Spleen (tissue), 11 donors: ENCODE measurements around the gene HNF1A. TPM values are rescaled to one million over a fixed set of nuclear protein-coding genes. Genes with fewer than 3 reads are reported as not detected.

Experiments used
- DNase-seq: peaks from one replicate; pipeline ENCODE4 v3.0.0-alpha.2; 2020
- H3K27ac ChIP-seq, 8 donors: fragments of 200-600 bp; sonication (generic) in 7 of 8; 1 replicate in 4 of 8; 2 replicates in 4 of 8; pipeline versions ENCODE4 v1.5.0 to v1.8.0; 2016 to 2021; ENCODE audit warnings: inconsistent platforms in 4 of 8, mild to moderate bottlenecking in 4 of 8, moderate library complexity in 1 of 8
- H3K27me3 ChIP-seq, 7 donors: fragments of 200-600 bp; sonication (generic) in 6 of 7; replicated peaks in 1 of 7; 1 replicate in 4 of 7; 2 replicates in 3 of 7; pipeline versions ENCODE4 v1.5.0 to v1.8.0; 2016 to 2021; ENCODE audit warnings: inconsistent platforms in 3 of 7, mild to moderate bottlenecking in 1 of 7
- H3K36me3 ChIP-seq, 6 donors: fragments of 200-600 bp; sonication (generic) in 5 of 6; 1 replicate in 4 of 6; 2 replicates in 2 of 6; pipeline versions ENCODE4 v1.5.0 to v1.8.0; 2016 to 2021; ENCODE audit warnings: inconsistent platforms in 2 of 6
- H3K4me1 ChIP-seq, 6 donors: fragments of 200-600 bp; sonication (generic) in 5 of 6; 1 replicate in 3 of 6; 2 replicates in 3 of 6; pipeline versions ENCODE4 v1.5.0 to v1.8.0; 2016 to 2021; ENCODE audit warnings: inconsistent platforms in 3 of 6
- H3K4me3 ChIP-seq, 8 donors: fragments of 200-600 bp; sonication (generic) in 7 of 8; 1 replicate in 4 of 8; 2 replicates in 4 of 8; pipeline versions ENCODE4 v1.5.0 to v1.8.0; 2016 to 2021; ENCODE audit warnings: inconsistent platforms in 4 of 8, mild to moderate bottlenecking in 4 of 8, moderate library complexity in 2 of 8
- H3K9me3 ChIP-seq, 8 donors: fragments of 200-600 bp; sonication (generic) in 7 of 8; 1 replicate in 4 of 8; 2 replicates in 4 of 8; pipeline versions ENCODE4 v1.5.0 to v1.8.0; 2016 to 2021; ENCODE audit warnings: inconsistent platforms in 4 of 8
- CTCF ChIP-seq, 11 experiments: fragments of 200-600 bp in 7 of 11; fragments of 450-650 bp in 4 of 11; sonication (generic) in 4 of 11; IDR thresholded peaks in 8 of 11; conservative IDR thresholded peaks in 3 of 11; 1 replicate in 7 of 11; 2 replicates in 4 of 11; pipeline versions ENCODE4 v1.4.0 to v1.8.0; 2016 to 2021; ENCODE audit warnings: antibody characterized with exemption in 11 of 11, inconsistent platforms in 4 of 11, mild to moderate bottlenecking in 1 of 11
- POLR2A ChIP-seq, 3 donors: fragments of 450-650 bp; IDR thresholded peaks; one replicate each; pipeline ENCODE4 v1.5.1; 2017; ENCODE audit warnings: antibody characterized with exemption in 3 of 3, mild to moderate bottlenecking in 1 of 3
- POLR2AphosphoS5 ChIP-seq, 3 donors: sonication (generic); formaldehyde crosslinking; IDR thresholded peaks; one replicate each; pipeline ENCODE4 v1.5.1; 2017; ENCODE audit warnings: antibody characterized with exemption in 3 of 3
- WGBS, 5 donors: extraction: QIAGEN DNeasy Blood & Tissue Kit in 3 of 5; methylation state at CpG; one replicate each; pipeline versions ENCODE4 v1.1.5 to v1.1.7; 2013 to 2018; 5-methylcytosine and 5-hydroxymethylcytosine counted together
- intact Hi-C: fragments of 100-400 bp; cut with DNase I; formaldehyde crosslinking; loops from one replicate; pipeline ENCODE4 v1.15.0; 2023; ENCODE audit warnings: low total_unique reads
- polyA plus RNA-seq, 3 donors: library from polyadenylated mRNA; stranded (reverse); fragments of 200-250 nt; gene quantifications; one replicate each; pipeline ENCODE4 v1.2.1, GENCODE V29; 2013
- total RNA-seq, 7 donors: library from RNA; depleted of rRNA in 3 of 7; stranded (reverse); fragments of >200 nt in 3 of 7; fragmentation: NEBNext Ultra II Directional in 4 of 7; extraction: Animal tissue kit (Norgen Biotek cat#: 25700) in 4 of 7; gene quantifications; one replicate each; pipeline versions ENCODE4 v1.1.0 to v1.2.1, GENCODE V29; 2016 to 2021
- donor health status: healthy with polysubstance abuse.
- donor health status: DM: no; HTN: no; CAD: no; lungs with moderate emphysema.
- donor health status: DM: no; HTN: no; CAD: no.
- donor health status: Bipolar disorder and iron deficiency.
- donor health status: healthy.
- donor health status: DM: no; HTN: no; CAD: no.
- donor health status: DM: yes; HTN: yes; CAD: no.

The HNF1A gene
- total and polyA plus RNA-seq, 10 donors: not detected

- Histone ChIP-seq H3K36me3 (peaks cover 0 to 53% (median under 1%) of the 10 kb centered on the region in 6 donors), H3K27ac (peak overlapping the region in 3 of 8 donors; percentile 36 to 81 (median 65)), H3K9me3 (no peaks in the 10 kb centered on the region), H3K27me3 (no peaks in the 10 kb centered on the region), H3K4me1 (peaks cover 0 to 5% (median 0%) of the 10 kb centered on the region in 6 donors), H3K4me3 (no peak overlapping the region)
- TF ChIP-seq POLR2AphosphoS5 (IDR thresholded peaks at IDR 0.05): no peak
- no peak for TF ChIP-seq POLR2A (IDR thresholded peaks at IDR 0.05)
- TF ChIP-seq CTCF (IDR thresholded peaks at IDR 0.05 in 8 of 11, conservative IDR thresholded peaks at IDR 0.05 in 3 of 11): no peak
- intact Hi-C loops: no loop called here
- DNase-seq: no peak
- WGBS, 5 donors: 91 to 98% (median 95%) methylated on average over 11 of the region's 11 CpGs
These were observed 47.3 kb downstream of the HNF1A start for GRCh38 chr12:121025442-121026226.

- H3K4me1 ChIP-seq: peaks cover 0 to 5% (median 0%) of the 10 kb centered on the region in 6 donors
- intact Hi-C loops: no loop called here
- H3K9me3 ChIP-seq: no peaks in the 10 kb centered on the region
- H3K4me3 ChIP-seq: no peak overlapping the region
- peaks cover 0 to 53% (median 4%) of the 10 kb centered on the region in 6 donors for H3K36me3 ChIP-seq
- TF ChIP-seq POLR2AphosphoS5 (IDR thresholded peaks at IDR 0.05) (no peak), POLR2A (IDR thresholded peaks at IDR 0.05) (no peak), CTCF (IDR thresholded peaks at IDR 0.05 in 8 of 11, conservative IDR thresholded peaks at IDR 0.05 in 3 of 11) (no peak)
- no peak for DNase-seq
- H3K27me3 ChIP-seq: no peaks in the 10 kb centered on the region
- peak overlapping the region in 3 of 8 donors; percentile 33 to 81 (median 65) for H3K27ac ChIP-seq
- 82 to 94% (median 90%) methylated on average over 10 of the region's 10 CpGs for WGBS, 5 donors
These were observed 48.1 kb downstream of the HNF1A start for GRCh38 chr12:121026274-121027045.

- TF ChIP-seq POLR2AphosphoS5 (IDR thresholded peaks at IDR 0.05) (no peak), CTCF (IDR thresholded peaks at IDR 0.05 in 8 of 11, conservative IDR thresholded peaks at IDR 0.05 in 3 of 11) (no peak), POLR2A (IDR thresholded peaks at IDR 0.05) (no peak)
- intact Hi-C loops: no loop called here
- H3K4me3 ChIP-seq: no peak overlapping the region
- WGBS, 5 donors: 79 to 88% (median 84%) methylated on average over 10 of the region's 10 CpGs
- peaks cover 0 to 7% (median 0%) of the 10 kb centered on the region in 7 donors for H3K27me3 ChIP-seq
- H3K4me1 ChIP-seq: peaks cover under 1 to 33% (median 21%) of the 10 kb centered on the region in 6 donors
- peaks cover 0 to 60% (median 4%) of the 10 kb centered on the region in 6 donors for H3K36me3 ChIP-seq
- DNase-seq: no peak
- H3K9me3 ChIP-seq: no peaks in the 10 kb centered on the region
- H3K27ac ChIP-seq: no peak overlapping the region
These were observed 52.4 kb downstream of the HNF1A start for GRCh38 chr12:121030576-121031212.
